Activated CD4-positive, alpha-beta T cell treated with anti-CD3 and anti-CD28 coated beads for 48 hours (primary cell): ENCODE measurements around the gene SPNS2.
"Not testable (repeated sequence)": the region's sequence is repeated elsewhere in the genome, so short reads cannot be mapped to it uniquely, and the experiment has no call there.

ENCODE experiments used
- DNase-seq: peaks from one replicate; pipeline ENCODE4 v3.0.0-alpha.2; 2020

Gene SPNS2

GRCh38 chr17:4577386-4577993, 78.8 kb downstream of the SPNS2 start:
- no peak for DNase-seq

GRCh38 chr17:4578349-4578748, 79.7 kb downstream of the SPNS2 start:
- not testable (repeated sequence) for DNase-seq

GRCh38 chr17:4579678-4580077, 81.0 kb downstream of the SPNS2 start:
- DNase-seq: no peak

GRCh38 chr17:4580291-4580690, 81.6 kb downstream of the SPNS2 start:
- DNase-seq: no peak

GRCh38 chr17:4582101-4582501, 83.4 kb downstream of the SPNS2 start:
- DNase-seq: no peak

GRCh38 chr17:4582691-4583090, 84.0 kb downstream of the SPNS2 start:
- DNase-seq: no peak

GRCh38 chr17:4583206-4583605, 84.5 kb downstream of the SPNS2 start:
- DNase-seq: no peak

- DNase-seq: peak; percentile 44
Measured at GRCh38 chr17:4583782-4584100, 85.1 kb downstream of the SPNS2 start.

- DNase-seq: peak; percentile 20
Measured at GRCh38 chr17:4584101-4584916, 85.6 kb downstream of the SPNS2 start, which contains the start of gene SMTNL2. Gene SMTNL2, plus strand, starts transcription at chr17:4584529. Its CDS starts 77 bp downstream, at chr17:4584606.

- DNase-seq: no peak
Measured at GRCh38 chr17:4584917-4585637, 86.4 kb downstream of the SPNS2 start.

- no peak for DNase-seq
Measured at GRCh38 chr17:4585638-4585994, 86.9 kb downstream of the SPNS2 start.

- DNase-seq: no peak
Measured at GRCh38 chr17:4586043-4586442, 87.4 kb downstream of the SPNS2 start.

- DNase-seq: no peak
Measured at GRCh38 chr17:4587195-4587594, 88.5 kb downstream of the SPNS2 start.

GRCh38 chr17:4587803-4588202, 89.1 kb downstream of the SPNS2 start:
- DNase-seq: no peak

- no peak for DNase-seq
Measured at GRCh38 chr17:4588391-4588790, 89.7 kb downstream of the SPNS2 start.
